ENCODE measurements around the gene PDE4D.

DNA sequence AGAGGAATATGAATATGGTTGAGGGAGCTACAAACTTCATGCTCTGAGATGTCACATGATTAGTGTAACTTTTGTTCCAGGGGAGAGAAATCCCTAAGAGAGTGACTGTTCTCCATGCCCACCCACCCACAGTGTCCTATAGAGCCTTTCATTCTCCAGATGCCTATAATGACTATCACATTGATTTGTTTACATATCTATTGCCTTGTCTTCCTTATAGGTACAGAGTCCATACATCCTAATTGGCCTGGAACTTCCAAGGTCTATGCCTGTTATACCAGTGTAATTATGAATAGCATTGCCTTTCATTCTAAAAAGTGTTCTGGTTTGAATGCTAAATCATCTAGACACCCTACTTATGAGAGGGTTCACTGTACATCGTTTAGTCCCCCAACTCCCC, 835.3 kb downstream of the PDE4D start:
- TF ChIP-seq, protein P1, sequence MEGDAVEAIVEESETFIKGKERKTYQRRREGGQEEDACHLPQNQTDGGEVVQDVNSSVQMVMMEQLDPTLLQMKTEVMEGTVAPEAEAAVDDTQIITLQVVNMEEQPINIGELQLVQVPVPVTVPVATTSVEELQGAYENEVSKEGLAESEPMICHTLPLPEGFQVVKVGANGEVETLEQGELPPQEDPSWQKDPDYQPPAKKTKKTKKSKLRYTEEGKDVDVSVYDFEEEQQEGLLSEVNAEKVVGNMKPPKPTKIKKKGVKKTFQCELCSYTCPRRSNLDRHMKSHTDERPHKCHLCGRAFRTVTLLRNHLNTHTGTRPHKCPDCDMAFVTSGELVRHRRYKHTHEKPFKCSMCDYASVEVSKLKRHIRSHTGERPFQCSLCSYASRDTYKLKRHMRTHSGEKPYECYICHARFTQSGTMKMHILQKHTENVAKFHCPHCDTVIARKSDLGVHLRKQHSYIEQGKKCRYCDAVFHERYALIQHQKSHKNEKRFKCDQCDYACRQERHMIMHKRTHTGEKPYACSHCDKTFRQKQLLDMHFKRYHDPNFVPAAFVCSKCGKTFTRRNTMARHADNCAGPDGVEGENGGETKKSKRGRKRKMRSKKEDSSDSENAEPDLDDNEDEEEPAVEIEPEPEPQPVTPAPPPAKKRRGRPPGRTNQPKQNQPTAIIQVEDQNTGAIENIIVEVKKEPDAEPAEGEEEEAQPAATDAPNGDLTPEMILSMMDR (optimal IDR thresholded peaks at IDR 0.05 in 1 of 3, IDR thresholded peaks at IDR 0.05 in 1 of 3, conservative IDR thresholded peaks at IDR 0.05 in 1 of 3; ENCODE audit: extremely low read depth in 1 of 3, insufficient read depth in 2 of 3, low read length in 3 of 3) = no peak
- TF ChIP-seq EZH2 (IDR thresholded peaks at IDR 0.05; ENCODE audit: low read length) = no peak
